Neural cell (in vitro differentiated cells): ENCODE data around the gene FUS. TPM values are rescaled to one million over a fixed set of nuclear protein-coding genes. Genes with fewer than 3 reads are reported as not detected.

Experiments
- H2AFZ ChIP-seq: fragments of 200-600, 300-800 bp; sonication (generic), shearing (Covaris generic); 2 replicates; pipeline ENCODE4 v1.6.0; 2014; ENCODE audit warnings: low read depth, mild to moderate bottlenecking, antibody characterized with exemption, low read length, moderate library complexity
- H3F3A ChIP-seq: fragments of 200-600 bp; shearing (Covaris generic); 2 replicates; pipeline ENCODE4 v1.6.1; 2016; ENCODE audit warnings: mild to moderate bottlenecking, moderate library complexity, mixed read lengths, antibody characterized with exemption, low read length; ENCODE audit not compliant: insufficient read depth, poor library complexity, severe bottlenecking
- H3K27ac ChIP-seq: fragments of 200-600, 300-800 bp; sonication (generic), shearing (Covaris generic); 2 replicates; pipeline ENCODE4 v1.5.1; 2014; ENCODE audit warnings: mild to moderate bottlenecking, low read length, moderate library complexity
- H3K27me3 ChIP-seq: fragments of 300-800, 200-600 bp; sonication (generic), shearing (Covaris generic); 2 replicates; pipeline ENCODE4 v1.6.0; 2014; ENCODE audit warnings: mild to moderate bottlenecking, low read depth, low read length, moderate library complexity; ENCODE audit not compliant: insufficient read depth
- H3K36me3 ChIP-seq: fragments of 300-800, 200-600 bp; sonication (generic), shearing (Covaris generic); 2 replicates; pipeline ENCODE4 v1.5.1; 2014; ENCODE audit warnings: mild to moderate bottlenecking, antibody characterized with exemption, low read length, moderate library complexity; ENCODE audit not compliant: insufficient read depth
- H3K4me2 ChIP-seq: fragments of 300-800, 200-600 bp; sonication (generic), shearing (Covaris generic); 2 replicates; pipeline ENCODE4 v1.6.0; 2014; ENCODE audit warnings: mild to moderate bottlenecking, low read length
- H3K4me3 ChIP-seq: fragments of 300-800, 200-600 bp; sonication (generic), shearing (Covaris generic); 2 replicates; pipeline ENCODE4 v1.5.1; 2014; ENCODE audit warnings: mild to moderate bottlenecking, low read length, moderate library complexity
- H3K79me2 ChIP-seq: fragments of 200-600 bp; shearing (Covaris generic); replicated peaks from 2 replicates; pipeline ENCODE4 v1.6.0; 2014; ENCODE audit warnings: mild to moderate bottlenecking, low read length, moderate library complexity; ENCODE audit not compliant: insufficient read depth
- H3K9ac ChIP-seq: fragments of 300-800, 200-600 bp; sonication (generic), shearing (Covaris generic); 2 replicates; pipeline ENCODE4 v1.6.1; 2016; ENCODE audit warnings: mild to moderate bottlenecking, low read length, mixed read lengths
- H3K9me2 ChIP-seq: fragments of 200-600 bp; shearing (Covaris generic); 2 replicates; pipeline ENCODE4 v1.6.1; 2016; ENCODE audit warnings: mild to moderate bottlenecking, low read length, mixed read lengths; ENCODE audit not compliant: insufficient read depth
- H3K9me3 ChIP-seq: fragments of 200-600, 300-800 bp; sonication (generic), shearing (Covaris generic); 2 replicates; pipeline ENCODE4 v1.6.1; 2016; ENCODE audit warnings: mild to moderate bottlenecking, mixed run types, low read length, moderate library complexity, mixed read lengths
- H4K20me1 ChIP-seq: fragments of 200-600 bp; shearing (Covaris generic); 2 replicates; pipeline ENCODE4 v1.6.1; 2016; ENCODE audit warnings: mild to moderate bottlenecking, mixed run types; ENCODE audit not compliant: insufficient read depth
- CTCF ChIP-seq: fragments of 450-650 bp; IDR thresholded peaks from 2 replicates; pipeline ENCODE4 v1.5.1; 2014; ENCODE audit warnings: antibody characterized with exemption, mild to moderate bottlenecking, moderate library complexity; ENCODE audit not compliant: poor library complexity, severe bottlenecking
- EP300 ChIP-seq: fragments of 450-650 bp; conservative IDR thresholded peaks from 2 replicates; pipeline ENCODE4 v1.6.1; 2014; ENCODE audit warnings: antibody characterized with exemption, mild to moderate bottlenecking, moderate library complexity; ENCODE audit not compliant: poor library complexity, severe bottlenecking
- EZH2 ChIP-seq: fragments of 200-600, 300-800 bp; shearing (Covaris generic), sonication (generic); IDR thresholded peaks from 2 replicates; pipeline ENCODE4 v1.6.1; 2014; ENCODE audit warnings: antibody characterized with exemption, low read length, borderline replicate concordance, mild to moderate bottlenecking; ENCODE audit not compliant: insufficient read depth, poor library complexity, severe bottlenecking
- MXI1 ChIP-seq: fragments of 450-650 bp; conservative IDR thresholded peaks from 2 replicates; pipeline ENCODE4 v1.6.1; 2014; ENCODE audit warnings: antibody characterized with exemption, mild to moderate bottlenecking; ENCODE audit not compliant: poor library complexity, severe bottlenecking
- POLR2AphosphoS5 ChIP-seq: IDR thresholded peaks from 2 replicates; pipeline ENCODE4 v1.6.1; 2012
- RAD21 ChIP-seq: fragments of 450-650 bp; conservative IDR thresholded peaks from 2 replicates; pipeline ENCODE4 v1.6.1; 2014; ENCODE audit warnings: antibody characterized with exemption, mild to moderate bottlenecking, moderate library complexity
- REST ChIP-seq: IDR thresholded peaks from 2 replicates; pipeline ENCODE4 v1.6.1; 2012; ENCODE audit warnings: borderline replicate concordance
- SMC3 ChIP-seq: fragments of 450-650 bp; conservative IDR thresholded peaks from 2 replicates; pipeline ENCODE4 v1.6.1; 2014; ENCODE audit warnings: antibody characterized with exemption, mild to moderate bottlenecking, moderate library complexity; ENCODE audit not compliant: poor library complexity
- TAF1 ChIP-seq: IDR thresholded peaks from 2 replicates; pipeline ENCODE4 v1.6.1; 2012; ENCODE audit warnings: low read depth
- polyA plus RNA-seq: library from polyadenylated mRNA; depleted of rRNA; stranded (reverse); fragments of >200 nt; gene quantifications from 2 replicates; pipeline ENCODE4 v1.2.3, GENCODE V29; 2014

FUS gene
- polyA plus RNA-seq, 1 donor from 2014 or later, result 54.3 TPM

GRCh38 chr16:31133046-31133501 is 46.9 kb upstream of the FUS start:
- H3F3A ChIP-seq, result no peaks in the 10 kb centered on the region
- no peak overlapping the region for H3K27ac ChIP-seq
- no peak overlapping the region for H3K4me2 ChIP-seq
- H3K4me3 ChIP-seq, result no peak overlapping the region
- H3K27me3 ChIP-seq, result no peaks in the 10 kb centered on the region
- no peaks in the 10 kb centered on the region for H3K79me2 ChIP-seq
- H2AFZ ChIP-seq, result no peak overlapping the region
- no peak for TF ChIP-seq EZH2
- no peak for TF ChIP-seq EP300
- TF ChIP-seq REST, result no peak
- TF ChIP-seq RAD21, result no peak
- no peak for TF ChIP-seq POLR2AphosphoS5
- no peak for TF ChIP-seq CTCF
- no peak for TF ChIP-seq MXI1
- TF ChIP-seq TAF1, result no peak
- TF ChIP-seq SMC3, result no peak
- no peak overlapping the region for H3K9ac ChIP-seq
- H3K36me3 ChIP-seq, result no peaks in the 10 kb centered on the region
- no peaks in the 10 kb centered on the region for H3K9me3 ChIP-seq
- H4K20me1 ChIP-seq, result no peaks in the 10 kb centered on the region
- no peaks in the 10 kb centered on the region for H3K9me2 ChIP-seq

GRCh38 chr16:31134091-31134571 is 45.8 kb upstream of the FUS start:
- no peaks in the 10 kb centered on the region for H3K9me3 ChIP-seq
- H3K4me2 ChIP-seq, result no peak overlapping the region
- no peaks in the 10 kb centered on the region for H3F3A ChIP-seq
- H2AFZ ChIP-seq, result no peak overlapping the region
- H3K27ac ChIP-seq, result no peak overlapping the region
- no peaks in the 10 kb centered on the region for H3K27me3 ChIP-seq
- H3K36me3 ChIP-seq, result no peaks in the 10 kb centered on the region
- no peak overlapping the region for H3K9ac ChIP-seq
- H3K4me3 ChIP-seq, result no peak overlapping the region
- H4K20me1 ChIP-seq, result no peaks in the 10 kb centered on the region
- TF ChIP-seq TAF1, result no peak
- no peak for TF ChIP-seq RAD21
- no peak for TF ChIP-seq SMC3
- no peak for TF ChIP-seq EZH2
- no peak for TF ChIP-seq EP300
- no peak for TF ChIP-seq MXI1
- TF ChIP-seq CTCF, result no peak
- TF ChIP-seq POLR2AphosphoS5, result no peak
- TF ChIP-seq REST, result no peak
- no peaks in the 10 kb centered on the region for H3K79me2 ChIP-seq
- H3K9me2 ChIP-seq, result no peaks in the 10 kb centered on the region
